ENCODE data around the gene LACTBL1.
"Not testable (repeated sequence)": the region's sequence is repeated elsewhere in the genome, so short reads cannot be mapped to it uniquely, and the experiment has no call there.

The LACTBL1 gene

DNA sequence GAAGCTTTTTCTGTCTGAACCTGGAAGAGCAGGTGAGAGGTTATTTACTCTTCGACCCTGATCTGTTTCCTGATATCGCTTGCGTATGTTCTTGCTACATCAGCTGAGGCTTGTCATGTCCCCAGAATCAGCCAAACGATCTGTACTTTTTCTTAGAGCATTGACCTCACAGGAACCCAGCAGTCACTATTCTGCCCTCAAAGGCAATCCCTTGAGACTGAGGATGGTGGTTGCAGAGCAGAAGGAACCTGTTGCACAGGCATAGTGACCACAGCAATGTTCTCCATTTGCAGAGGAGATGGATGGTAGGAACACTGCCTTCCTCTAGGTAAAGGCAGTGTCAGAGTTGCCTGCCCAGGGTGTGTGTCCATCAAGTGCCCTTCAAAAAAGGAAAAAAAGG, 11.3 kb upstream of the LACTBL1 start:
- in situ Hi-C loops (cut with MboI; ENCODE audit: low pct_unique_long_range_greater_than_20kb, low sequenced_read_pairs, unreplicated experiment), result no loop called here
- TF ChIP-seq, protein P1, sequence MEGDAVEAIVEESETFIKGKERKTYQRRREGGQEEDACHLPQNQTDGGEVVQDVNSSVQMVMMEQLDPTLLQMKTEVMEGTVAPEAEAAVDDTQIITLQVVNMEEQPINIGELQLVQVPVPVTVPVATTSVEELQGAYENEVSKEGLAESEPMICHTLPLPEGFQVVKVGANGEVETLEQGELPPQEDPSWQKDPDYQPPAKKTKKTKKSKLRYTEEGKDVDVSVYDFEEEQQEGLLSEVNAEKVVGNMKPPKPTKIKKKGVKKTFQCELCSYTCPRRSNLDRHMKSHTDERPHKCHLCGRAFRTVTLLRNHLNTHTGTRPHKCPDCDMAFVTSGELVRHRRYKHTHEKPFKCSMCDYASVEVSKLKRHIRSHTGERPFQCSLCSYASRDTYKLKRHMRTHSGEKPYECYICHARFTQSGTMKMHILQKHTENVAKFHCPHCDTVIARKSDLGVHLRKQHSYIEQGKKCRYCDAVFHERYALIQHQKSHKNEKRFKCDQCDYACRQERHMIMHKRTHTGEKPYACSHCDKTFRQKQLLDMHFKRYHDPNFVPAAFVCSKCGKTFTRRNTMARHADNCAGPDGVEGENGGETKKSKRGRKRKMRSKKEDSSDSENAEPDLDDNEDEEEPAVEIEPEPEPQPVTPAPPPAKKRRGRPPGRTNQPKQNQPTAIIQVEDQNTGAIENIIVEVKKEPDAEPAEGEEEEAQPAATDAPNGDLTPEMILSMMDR (IDR thresholded peaks at IDR 0.05; ENCODE audit: extremely low read depth, insufficient read depth, missing control alignments), result no peak
- DNase-seq (ENCODE audit: low spot score), result no peak

DNA sequence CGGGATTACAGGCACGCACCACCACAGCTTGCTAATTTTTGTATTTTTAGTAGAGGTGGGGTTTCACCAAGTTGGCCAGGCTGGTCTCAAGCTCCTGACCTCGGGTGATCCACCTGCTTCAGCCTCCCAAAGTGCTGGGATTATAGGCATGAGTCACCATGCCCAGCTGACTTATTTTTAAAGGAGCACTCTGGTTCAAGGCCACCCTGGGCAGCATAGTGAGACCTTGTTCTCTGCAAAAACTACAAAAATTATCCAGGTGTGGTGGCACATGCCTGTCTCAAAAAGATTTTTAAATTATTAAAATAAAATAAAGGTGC, 7.8 kb upstream of the LACTBL1 start:
- DNase-seq (ENCODE audit: low spot score); in situ Hi-C loops (cut with MboI; ENCODE audit: low pct_unique_long_range_greater_than_20kb, low sequenced_read_pairs, unreplicated experiment): not testable (repeated sequence)

DNA sequence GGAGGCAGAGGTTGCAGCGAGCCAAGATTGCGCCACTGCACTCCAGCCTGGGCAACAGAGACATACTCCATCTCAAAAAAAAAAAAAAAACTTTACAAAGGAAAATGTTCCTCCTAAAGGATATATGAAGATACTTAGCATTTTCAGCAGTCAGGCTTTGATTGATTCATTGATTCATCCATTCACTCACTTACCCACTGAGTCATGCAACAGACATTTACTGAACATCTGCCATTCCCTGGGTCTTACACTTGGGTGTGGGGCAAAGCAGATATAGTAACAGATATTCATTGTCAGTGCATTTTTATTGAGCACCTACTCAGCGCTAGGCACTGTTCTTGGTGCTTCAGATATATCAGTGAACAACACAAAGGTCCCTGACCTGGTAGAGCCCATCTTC, 5.6 kb upstream of the LACTBL1 start:
- in situ Hi-C loops (cut with MboI; ENCODE audit: low pct_unique_long_range_greater_than_20kb, low sequenced_read_pairs, unreplicated experiment), result loop anchor here (5.0 kb wide), 1 partner anchor 209 kb away; no protein-coding TSS in a partner anchor
- TF ChIP-seq, protein P1 (IDR thresholded peaks at IDR 0.05; ENCODE audit: extremely low read depth, insufficient read depth, missing control alignments), result no peak

DNA sequence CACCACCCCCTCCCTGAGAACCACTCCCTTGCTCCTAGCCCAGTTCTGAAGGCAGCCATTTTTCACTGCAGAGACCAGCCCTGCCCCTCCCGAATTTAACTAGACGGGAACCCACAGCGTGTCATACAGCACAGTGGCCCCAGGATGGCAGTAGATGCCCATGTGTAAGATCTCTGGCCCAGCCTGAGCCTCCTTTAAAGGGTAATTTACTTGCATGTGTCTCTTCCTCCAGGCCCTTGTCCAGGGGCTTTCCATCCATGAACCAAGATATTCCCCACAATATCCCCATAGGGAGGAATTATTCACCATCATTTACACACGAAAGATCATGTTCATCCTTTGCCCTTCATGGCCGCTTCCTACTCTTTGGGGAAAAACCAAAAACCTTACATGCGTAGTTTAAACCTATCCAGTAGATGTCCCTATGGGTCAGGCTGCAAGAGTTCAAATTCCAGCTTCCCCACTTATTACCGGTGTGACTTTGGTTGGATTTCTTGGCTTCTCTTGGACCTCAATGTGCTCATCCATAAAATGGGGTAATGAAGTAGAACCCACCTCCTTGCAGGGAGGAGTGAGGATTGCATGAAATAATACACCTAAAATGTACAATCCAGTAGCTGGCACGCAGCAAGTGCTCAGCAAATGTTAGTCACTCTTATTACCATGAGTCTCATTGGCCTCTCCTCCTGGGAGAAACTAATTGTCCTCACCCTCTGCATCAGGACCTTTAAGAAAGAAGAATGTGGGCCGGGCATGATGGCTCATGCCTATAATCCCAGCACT, 4.0 kb upstream of the LACTBL1 start:
- in situ Hi-C loops (cut with MboI; ENCODE audit: low pct_unique_long_range_greater_than_20kb, low sequenced_read_pairs, unreplicated experiment), result loop anchor here (5.0 kb wide), 1 partner anchor 211 kb away; no protein-coding TSS in a partner anchor
- DNase-seq (ENCODE audit: low spot score), result peak; percentile 76
- TF ChIP-seq, protein P1 (IDR thresholded peaks at IDR 0.05; ENCODE audit: extremely low read depth, insufficient read depth, missing control alignments), result peak; percentile 94

More for the DNA sequence above, 5.6 kb upstream of the LACTBL1 start:
- no peak for DNase-seq (ENCODE audit: low spot score)

DNA sequence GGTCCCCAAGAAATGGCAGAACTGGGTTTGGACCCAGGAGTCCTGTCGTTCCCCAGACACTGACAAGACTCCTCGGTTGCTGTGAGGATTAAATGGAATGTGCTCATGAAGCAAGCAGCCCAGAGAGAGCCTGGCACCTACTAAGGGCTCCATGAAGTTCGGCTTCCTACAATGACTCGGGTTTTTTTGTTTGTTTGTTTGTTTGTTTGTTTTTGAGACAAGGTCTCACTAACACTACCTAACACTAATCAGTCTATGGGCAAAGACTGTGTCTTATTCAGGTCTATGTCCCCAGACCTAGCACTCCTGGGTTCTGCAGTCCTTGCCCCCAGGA, 3.4 kb upstream of the LACTBL1 start:
- in situ Hi-C loops (cut with MboI; ENCODE audit: low pct_unique_long_range_greater_than_20kb, low sequenced_read_pairs, unreplicated experiment), result loop anchor here (5.0 kb wide), 1 partner anchor 211 kb away; no protein-coding TSS in a partner anchor
- no peak for DNase-seq (ENCODE audit: low spot score)
- TF ChIP-seq, protein P1 (IDR thresholded peaks at IDR 0.05; ENCODE audit: extremely low read depth, insufficient read depth, missing control alignments), result no peak

DNA sequence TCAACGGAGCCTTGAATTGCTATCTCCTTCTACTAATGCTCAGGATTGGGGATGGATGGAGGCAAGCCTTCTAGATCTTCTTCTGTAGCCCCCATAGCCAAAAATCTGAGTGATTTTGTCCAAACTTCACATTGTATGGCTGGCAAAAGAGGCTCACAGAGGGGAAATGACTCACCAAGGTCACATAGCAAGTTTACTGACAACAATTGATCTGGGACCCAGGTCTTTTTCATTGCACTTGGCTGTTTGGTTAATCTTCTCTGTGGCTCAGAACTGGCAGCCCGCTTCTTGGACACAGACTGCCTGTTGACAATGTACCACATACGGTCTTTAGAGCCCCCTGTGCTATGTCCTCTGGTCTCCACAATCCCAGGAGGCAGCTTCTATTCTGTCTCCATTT, 3.0 kb upstream of the LACTBL1 start:
- no peak for DNase-seq (ENCODE audit: low spot score)
- TF ChIP-seq, protein P1 (IDR thresholded peaks at IDR 0.05; ENCODE audit: extremely low read depth, insufficient read depth, missing control alignments), result no peak
- in situ Hi-C loops (cut with MboI; ENCODE audit: low pct_unique_long_range_greater_than_20kb, low sequenced_read_pairs, unreplicated experiment), result loop anchor here (5.0 kb wide), 1 partner anchor 212 kb away; no protein-coding TSS in a partner anchor

DNA sequence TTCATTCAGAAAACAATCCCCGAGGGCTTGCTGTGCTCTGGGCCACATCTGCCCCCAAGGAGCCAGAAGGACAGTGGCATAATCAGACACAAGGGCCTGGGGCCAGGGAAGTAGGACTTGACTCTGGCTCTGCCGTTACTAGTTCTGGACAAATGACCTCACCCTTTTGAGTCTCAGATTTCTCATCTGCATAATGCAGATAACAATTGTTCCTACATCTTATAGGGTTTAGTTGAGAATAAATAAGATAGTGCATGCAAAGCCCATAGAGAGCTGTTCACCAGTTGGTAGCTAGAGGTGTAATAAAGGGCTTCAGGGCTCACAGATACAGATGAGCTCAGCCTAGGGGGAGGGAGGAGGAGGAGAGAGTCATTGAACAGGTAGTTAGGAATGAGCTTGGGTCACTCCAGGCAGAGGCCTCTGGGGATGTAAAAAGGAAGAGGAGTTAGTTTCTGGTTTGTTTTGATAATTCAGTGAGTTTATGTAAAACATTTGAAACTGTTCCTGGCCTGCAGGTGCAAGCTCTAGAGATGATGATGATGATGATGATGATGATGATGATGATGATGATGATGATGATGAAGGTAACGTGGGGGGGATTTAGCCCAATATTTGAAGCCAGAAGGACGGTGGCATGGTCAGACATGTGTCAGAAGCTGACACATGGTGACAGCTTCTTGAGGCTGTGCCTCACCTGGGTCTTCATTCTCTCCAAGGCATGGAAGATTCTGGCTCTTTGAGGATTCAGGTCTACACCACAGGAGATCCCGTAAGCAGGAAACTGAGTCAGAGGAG, 858 bp downstream of the LACTBL1 start:
- DNase-seq (ENCODE audit: low spot score), result no peak
- in situ Hi-C loops (cut with MboI; ENCODE audit: low pct_unique_long_range_greater_than_20kb, low sequenced_read_pairs, unreplicated experiment), result no loop called here
- TF ChIP-seq, protein P1 (IDR thresholded peaks at IDR 0.05; ENCODE audit: extremely low read depth, insufficient read depth, missing control alignments), result no peak

Data from GM13977 (cell line).